ENCODE data around the gene FZD2.
"Not testable (repeated sequence)": the region's sequence is repeated elsewhere in the genome, so short reads cannot be mapped to it uniquely, and the experiment has no call there.

FZD2 gene

GRCh38 chr17:44585315-44585714 is 28.0 kb downstream of the FZD2 start:
- no peaks in the 10 kb centered on the region for H3K9me3 Mint-ChIP-seq
- ATAC-seq: no peak
- DNase-seq: no peak
- H3K27me3 Mint-ChIP-seq: peaks cover under 1% of the 10 kb centered on the region
- H3K4me3 Mint-ChIP-seq: no peak overlapping the region
- no peaks in the 10 kb centered on the region for H3K36me3 Mint-ChIP-seq (ENCODE audit: low read depth)
- H3K4me1 Mint-ChIP-seq: no peaks in the 10 kb centered on the region
- H3K27ac Mint-ChIP-seq: no peak overlapping the region

- H3K4me1 Mint-ChIP-seq: no peaks in the 10 kb centered on the region
- no peaks in the 10 kb centered on the region for H3K27me3 Mint-ChIP-seq
- H3K4me3 Mint-ChIP-seq: no peak overlapping the region
- DNase-seq (no peak), ATAC-seq (no peak)
- no peaks in the 10 kb centered on the region for H3K9me3 Mint-ChIP-seq
- no peak overlapping the region for H3K27ac Mint-ChIP-seq
- no peaks in the 10 kb centered on the region for H3K36me3 Mint-ChIP-seq (ENCODE audit: low read depth)
Observed at GRCh38 chr17:44587339-44587738, 30.1 kb downstream of the FZD2 start.

DNA sequence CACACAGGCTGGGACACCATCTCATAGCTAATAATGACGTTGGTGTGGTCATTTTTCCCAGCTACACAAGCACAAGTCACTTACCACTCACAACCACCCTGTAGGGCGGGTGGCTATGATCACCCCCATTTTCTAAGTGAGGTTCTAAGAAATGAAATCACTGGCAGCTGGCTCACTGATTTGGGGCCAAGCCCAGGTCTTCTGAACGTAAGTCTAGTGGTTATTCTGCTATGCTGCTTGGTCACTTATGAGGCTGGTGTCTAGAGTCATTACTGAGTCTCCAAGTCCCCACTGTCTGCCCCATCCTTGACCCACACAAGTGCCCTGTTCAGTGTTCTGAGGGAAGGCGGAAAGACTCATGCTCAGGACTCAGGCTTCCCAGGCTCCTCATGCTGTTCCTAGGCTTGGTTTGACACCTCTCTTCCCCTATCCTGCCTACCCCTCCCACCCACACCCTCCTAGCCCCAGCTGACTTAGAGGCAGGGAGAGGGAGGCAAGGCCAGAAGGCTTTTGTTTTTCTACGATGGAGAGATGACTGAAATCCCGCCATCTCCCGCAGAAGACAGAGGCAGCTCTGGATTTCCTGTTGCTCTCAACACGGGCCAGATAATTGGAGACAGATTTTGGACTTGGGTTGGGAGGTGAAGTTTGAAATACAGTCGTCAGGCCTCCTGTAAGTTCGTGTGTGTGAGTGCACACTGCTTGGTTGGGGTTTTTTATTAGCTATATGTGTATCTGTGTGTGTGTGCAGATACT is 32.2 kb downstream of the FZD2 start:
- H3K36me3 Mint-ChIP-seq (ENCODE audit: low read depth): no peaks in the 10 kb centered on the region
- H3K27ac Mint-ChIP-seq: no peak overlapping the region
- peak; percentile 10 for ATAC-seq
- DNase-seq: no peak
- peaks cover 2% of the 10 kb centered on the region for H3K27me3 Mint-ChIP-seq
- no peaks in the 10 kb centered on the region for H3K9me3 Mint-ChIP-seq
- no peaks in the 10 kb centered on the region for H3K4me1 Mint-ChIP-seq
- H3K4me3 Mint-ChIP-seq: no peak overlapping the region

- not testable (repeated sequence) for H3K36me3 Mint-ChIP-seq (ENCODE audit: low read depth); H3K9me3 Mint-ChIP-seq; H3K27ac Mint-ChIP-seq; H3K4me3 Mint-ChIP-seq; DNase-seq; ATAC-seq; H3K4me1 Mint-ChIP-seq; H3K27me3 Mint-ChIP-seq
Observed at GRCh38 chr17:44590072-44590462, 32.8 kb downstream of the FZD2 start.

GRCh38 chr17:44590762-44591161 is 33.5 kb downstream of the FZD2 start:
- ATAC-seq, H3K27me3 Mint-ChIP-seq, H3K4me3 Mint-ChIP-seq: not testable (repeated sequence)

DNA sequence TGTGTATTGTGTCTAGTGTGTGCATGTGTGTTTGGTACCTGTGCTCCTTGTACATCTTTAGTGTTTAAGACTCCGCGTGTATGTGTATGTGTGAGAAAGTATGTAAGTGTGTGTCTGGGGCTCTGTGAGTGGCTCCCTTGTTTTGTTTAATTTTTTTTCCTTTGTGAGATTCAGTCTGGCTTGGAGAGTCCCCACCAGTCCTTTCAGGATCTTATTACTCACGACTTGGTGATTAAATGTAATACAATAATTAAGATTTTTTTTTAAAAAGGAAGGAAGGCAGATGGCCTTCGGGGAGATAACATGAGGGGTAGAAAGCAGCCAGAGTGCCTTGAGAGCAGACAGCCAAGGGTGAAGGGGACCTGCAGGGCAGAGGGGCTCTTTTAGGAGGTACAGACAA is 33.9 kb downstream of the FZD2 start:
- Mint-ChIP-seq H3K9me3 (no peaks in the 10 kb centered on the region), H3K36me3 (ENCODE audit: low read depth) (no peaks in the 10 kb centered on the region), H3K27ac (no peak overlapping the region)

More at GRCh38 chr17:44590762-44591161, 33.5 kb downstream of the FZD2 start:
- not testable (repeated sequence) for H3K9me3 Mint-ChIP-seq; H3K27ac Mint-ChIP-seq; DNase-seq; H3K36me3 Mint-ChIP-seq (ENCODE audit: low read depth); H3K4me1 Mint-ChIP-seq

GRCh38 chr17:44593156-44593555 is 35.9 kb downstream of the FZD2 start:
- Mint-ChIP-seq H3K4me1 (no peaks in the 10 kb centered on the region), H3K27ac (no peak overlapping the region)
- no peak for DNase-seq

More for the DNA sequence above, 33.9 kb downstream of the FZD2 start:
- DNase-seq (no peak), ATAC-seq (no peak)
- Mint-ChIP-seq H3K4me1 (no peaks in the 10 kb centered on the region), H3K4me3 (no peak overlapping the region), H3K27me3 (peaks cover 6% of the 10 kb centered on the region)

GRCh38 chr17:44595216-44595775 is 38.0 kb downstream of the FZD2 start:
- Mint-ChIP-seq H3K4me3 (no peak overlapping the region), H3K4me1 (no peaks in the 10 kb centered on the region), H3K36me3 (ENCODE audit: low read depth) (no peaks in the 10 kb centered on the region), H3K9me3 (no peaks in the 10 kb centered on the region), H3K27me3 (peaks cover 6% of the 10 kb centered on the region), H3K27ac (no peak overlapping the region)
- ATAC-seq: no peak
- DNase-seq: no peak

More at GRCh38 chr17:44593156-44593555, 35.9 kb downstream of the FZD2 start:
- Mint-ChIP-seq H3K27me3 (peaks cover 6% of the 10 kb centered on the region), H3K4me3 (no peak overlapping the region), H3K9me3 (no peaks in the 10 kb centered on the region), H3K36me3 (ENCODE audit: low read depth) (no peaks in the 10 kb centered on the region)
- no peak for ATAC-seq

DNA sequence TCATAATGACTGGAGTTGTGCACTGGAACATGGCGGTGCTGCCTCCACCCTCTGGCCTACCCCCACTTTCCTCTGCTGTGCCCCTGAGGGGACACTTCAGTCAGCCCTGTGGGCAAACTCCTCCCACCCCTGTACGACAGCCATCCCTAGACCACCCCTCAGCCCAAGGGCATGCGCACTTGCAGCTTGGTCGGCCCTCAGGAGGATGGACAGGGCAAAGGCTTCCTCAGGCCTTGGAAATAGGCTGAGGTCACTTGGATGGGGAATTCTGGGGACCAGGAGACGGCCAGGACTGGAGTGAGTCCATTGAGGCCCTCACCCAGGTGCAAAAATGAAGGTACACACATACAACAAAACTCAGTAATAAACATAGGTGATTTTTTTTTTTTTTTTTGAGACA is 41.0 kb downstream of the FZD2 start:
- H3K27ac Mint-ChIP-seq: no peak overlapping the region
- H3K27me3 Mint-ChIP-seq: peaks cover 10% of the 10 kb centered on the region

DNA sequence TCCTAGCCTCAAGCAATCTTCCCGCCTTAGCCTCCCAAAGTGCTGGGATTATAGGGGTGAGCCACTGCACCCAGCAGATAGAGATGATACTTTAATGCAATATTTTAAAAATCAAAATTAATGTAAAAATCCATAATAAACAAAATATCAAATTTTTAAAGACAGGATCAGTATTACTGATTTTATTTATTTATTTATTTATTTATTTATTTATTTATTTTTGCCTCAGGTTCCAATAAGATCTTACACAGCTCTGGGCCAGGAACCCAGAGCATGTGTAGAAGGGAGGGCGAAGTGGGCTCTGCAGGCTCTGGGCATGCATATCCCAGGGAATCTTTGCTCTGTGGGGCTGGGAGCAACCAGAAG is 41.6 kb downstream of the FZD2 start:
- peaks cover 10% of the 10 kb centered on the region for H3K27me3 Mint-ChIP-seq
- no peaks in the 10 kb centered on the region for H3K4me1 Mint-ChIP-seq
- H3K36me3 Mint-ChIP-seq (ENCODE audit: low read depth): no peaks in the 10 kb centered on the region
- no peak overlapping the region for H3K4me3 Mint-ChIP-seq
- H3K27ac Mint-ChIP-seq: no peak overlapping the region
- ATAC-seq (no peak), DNase-seq (no peak)
- no peaks in the 10 kb centered on the region for H3K9me3 Mint-ChIP-seq

More for the DNA sequence above, 41.0 kb downstream of the FZD2 start:
- Mint-ChIP-seq H3K9me3 (no peaks in the 10 kb centered on the region), H3K4me1 (no peaks in the 10 kb centered on the region), H3K4me3 (no peak overlapping the region), H3K36me3 (ENCODE audit: low read depth) (no peaks in the 10 kb centered on the region)
- no peak for ATAC-seq
- DNase-seq: no peak

GRCh38 chr17:44599298-44600175 is 42.3 kb downstream of the FZD2 start:
- H3K27ac Mint-ChIP-seq: no peak overlapping the region
- no peaks in the 10 kb centered on the region for H3K4me1 Mint-ChIP-seq
- H3K27me3 Mint-ChIP-seq: peaks cover 7% of the 10 kb centered on the region
- no peak overlapping the region for H3K4me3 Mint-ChIP-seq
- H3K9me3 Mint-ChIP-seq: no peaks in the 10 kb centered on the region
- ATAC-seq: no peak
- no peak for DNase-seq
- no peaks in the 10 kb centered on the region for H3K36me3 Mint-ChIP-seq (ENCODE audit: low read depth)

GRCh38 chr17:44601539-44601938 is 44.3 kb downstream of the FZD2 start:
- Mint-ChIP-seq H3K4me3 (no peak overlapping the region), H3K9me3 (no peaks in the 10 kb centered on the region), H3K27ac (no peak overlapping the region), H3K36me3 (ENCODE audit: low read depth) (no peaks in the 10 kb centered on the region), H3K27me3 (peaks cover 4% of the 10 kb centered on the region), H3K4me1 (no peaks in the 10 kb centered on the region)
- no peak for DNase-seq
- no peak for ATAC-seq

DNA sequence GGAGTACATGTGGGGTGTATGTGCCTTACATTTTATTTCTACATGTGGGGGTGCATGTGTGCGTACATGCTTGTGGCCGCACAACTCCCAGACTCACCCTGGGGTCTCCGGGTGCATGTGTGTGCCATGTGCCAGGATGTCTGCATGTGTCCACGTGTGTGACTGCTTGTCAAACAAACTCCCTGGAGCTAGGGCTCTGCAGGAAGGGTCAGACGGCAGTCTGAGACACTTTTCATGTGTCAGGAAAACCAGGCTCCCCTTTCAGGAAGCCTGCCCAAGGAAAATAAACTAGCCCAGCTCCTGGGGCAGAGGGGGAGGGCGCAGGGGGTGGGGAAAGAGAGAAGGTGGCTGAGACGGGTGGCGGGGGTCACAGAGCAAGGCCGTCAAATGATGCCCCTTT is 44.7 kb downstream of the FZD2 start:
- Mint-ChIP-seq H3K4me3 (no peak overlapping the region), H3K4me1 (no peaks in the 10 kb centered on the region), H3K27me3 (peaks cover 4% of the 10 kb centered on the region), H3K9me3 (no peaks in the 10 kb centered on the region), H3K36me3 (ENCODE audit: low read depth) (no peaks in the 10 kb centered on the region), H3K27ac (no peak overlapping the region)
- ATAC-seq (no peak), DNase-seq (no peak)

GRCh38 chr17:44602390-44602789 is 45.1 kb downstream of the FZD2 start:
- H3K27ac Mint-ChIP-seq: no peak overlapping the region
- H3K27me3 Mint-ChIP-seq: peaks cover 4% of the 10 kb centered on the region
- ATAC-seq (no peak), DNase-seq (no peak)
- H3K9me3 Mint-ChIP-seq: no peaks in the 10 kb centered on the region
- H3K4me3 Mint-ChIP-seq: no peak overlapping the region
- no peaks in the 10 kb centered on the region for H3K4me1 Mint-ChIP-seq
- H3K36me3 Mint-ChIP-seq (ENCODE audit: low read depth): no peaks in the 10 kb centered on the region

DNA sequence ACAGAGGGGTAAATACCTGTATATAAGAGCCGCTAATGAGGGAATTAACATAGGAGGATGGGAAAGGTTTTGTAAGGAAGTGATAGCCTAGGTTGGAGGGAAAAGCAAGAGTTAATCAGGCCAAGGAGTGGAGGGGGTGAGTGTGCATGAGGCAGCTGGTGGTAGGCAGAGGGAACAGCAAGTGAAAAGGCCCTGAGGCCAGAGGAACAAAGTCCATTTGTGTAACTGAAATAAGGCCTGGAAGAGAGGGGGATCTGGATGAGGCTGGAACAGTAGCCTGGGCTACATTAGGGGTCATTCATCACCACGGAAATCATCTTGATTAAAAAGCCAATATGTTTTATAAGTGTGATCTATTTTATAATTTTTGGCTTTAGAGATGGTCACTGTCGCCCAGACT is 45.7 kb downstream of the FZD2 start:
- H3K27me3 Mint-ChIP-seq: peaks cover 4% of the 10 kb centered on the region
- no peaks in the 10 kb centered on the region for H3K9me3 Mint-ChIP-seq
- H3K36me3 Mint-ChIP-seq (ENCODE audit: low read depth): no peaks in the 10 kb centered on the region

More for the DNA sequence above, 45.7 kb downstream of the FZD2 start:
- Mint-ChIP-seq H3K4me3 (no peak overlapping the region), H3K27ac (no peak overlapping the region), H3K4me1 (no peaks in the 10 kb centered on the region)
- DNase-seq (no peak), ATAC-seq (no peak)

All from activated naive CD8-positive, alpha-beta T cell treated with anti-CD3 and anti-CD28 coated beads, Interleukin-2, amount 50 U/mL, for 24 hours (primary cell).